GM12874 (cell line): ENCODE data around the gene RIMBP2.

Experiments
- CTCF ChIP-seq: IDR thresholded peaks from 2 replicates; pipeline ENCODE4 v1.5.1; 2011; ENCODE audit warnings: low read depth, mild to moderate bottlenecking, control low read depth, low read length, moderate library complexity; ENCODE audit not compliant: insufficient read depth

Gene RIMBP2

GRCh38 chr12:130592641-130593040 is 123.5 kb downstream of the RIMBP2 start:
- TF ChIP-seq CTCF = no peak

- TF ChIP-seq CTCF = no peak
These were observed 124.4 kb downstream of the RIMBP2 start for GRCh38 chr12:130591736-130592135.

- TF ChIP-seq CTCF = no peak
These were observed 125.4 kb downstream of the RIMBP2 start for GRCh38 chr12:130590685-130591084.

GRCh38 chr12:130589540-130590317 is 126.4 kb downstream of the RIMBP2 start:
- TF ChIP-seq CTCF = no peak

GRCh38 chr12:130588696-130589539 is 127.2 kb downstream of the RIMBP2 start:
- no peak for TF ChIP-seq CTCF

GRCh38 chr12:130587966-130588365 is 128.1 kb downstream of the RIMBP2 start:
- TF ChIP-seq CTCF = no peak

GRCh38 chr12:130583800-130584199 is 132.3 kb downstream of the RIMBP2 start:
- TF ChIP-seq CTCF = no peak
